GM12801 (cell line): ENCODE measurements around the gene RFXANK.

Experiments used
- TF ChIP-seq, protein P1 (sequence below): IDR thresholded peaks from one replicate; pipeline ENCODE4 v1.5.1; 2011; ENCODE audit warnings: control low read depth; ENCODE audit not compliant: insufficient read length; ENCODE audit errors: extremely low read depth

The RFXANK gene

DNA sequence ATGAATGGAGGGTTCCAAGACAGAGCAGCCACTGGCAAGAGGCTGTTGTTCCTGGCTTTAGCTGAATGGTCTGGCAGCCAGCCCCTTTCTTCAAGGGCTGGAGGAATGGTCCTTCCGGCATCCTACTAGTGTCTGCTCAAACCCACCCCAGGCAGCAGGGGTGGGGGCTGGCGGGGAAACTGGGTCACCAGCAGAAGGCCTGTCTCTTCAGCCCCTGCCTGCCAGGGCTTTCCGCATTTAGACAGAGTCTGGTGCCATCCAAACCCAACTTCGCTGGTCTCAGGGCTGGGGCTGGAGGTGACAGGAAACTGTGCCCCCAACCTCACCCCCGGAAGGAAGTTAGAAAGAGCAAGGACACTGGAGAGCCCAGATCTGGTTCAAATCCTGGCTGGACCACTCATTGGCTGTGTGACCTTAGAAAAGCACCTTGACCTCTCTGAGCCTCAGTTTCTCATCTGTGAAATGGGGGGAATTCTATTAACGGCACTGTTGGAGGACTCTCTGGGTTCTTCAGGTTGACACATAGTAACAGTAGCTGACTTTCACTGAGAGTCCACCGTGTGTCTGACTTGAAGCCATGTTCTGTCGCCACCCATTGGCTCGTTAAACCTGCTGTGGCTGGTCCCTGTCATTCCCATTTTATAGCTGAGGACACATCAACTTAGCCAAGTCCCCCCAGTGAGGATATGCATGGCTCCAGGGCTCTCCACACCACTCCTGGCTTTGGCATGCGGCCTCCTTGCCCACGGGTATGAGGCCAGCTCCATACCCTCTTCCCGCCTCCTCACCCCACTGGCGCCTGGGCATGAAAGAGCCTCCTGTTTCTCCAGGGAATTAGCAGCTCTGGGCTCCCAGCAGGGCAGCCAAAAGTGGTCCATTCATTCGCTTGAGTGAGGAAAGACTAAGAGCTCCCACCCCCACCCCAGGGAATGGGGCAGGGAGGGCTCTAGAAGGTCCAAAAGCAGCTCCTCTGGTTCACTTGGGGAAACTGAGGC lies 13.7 kb downstream of the RFXANK start:
- TF ChIP-seq, protein P1, sequence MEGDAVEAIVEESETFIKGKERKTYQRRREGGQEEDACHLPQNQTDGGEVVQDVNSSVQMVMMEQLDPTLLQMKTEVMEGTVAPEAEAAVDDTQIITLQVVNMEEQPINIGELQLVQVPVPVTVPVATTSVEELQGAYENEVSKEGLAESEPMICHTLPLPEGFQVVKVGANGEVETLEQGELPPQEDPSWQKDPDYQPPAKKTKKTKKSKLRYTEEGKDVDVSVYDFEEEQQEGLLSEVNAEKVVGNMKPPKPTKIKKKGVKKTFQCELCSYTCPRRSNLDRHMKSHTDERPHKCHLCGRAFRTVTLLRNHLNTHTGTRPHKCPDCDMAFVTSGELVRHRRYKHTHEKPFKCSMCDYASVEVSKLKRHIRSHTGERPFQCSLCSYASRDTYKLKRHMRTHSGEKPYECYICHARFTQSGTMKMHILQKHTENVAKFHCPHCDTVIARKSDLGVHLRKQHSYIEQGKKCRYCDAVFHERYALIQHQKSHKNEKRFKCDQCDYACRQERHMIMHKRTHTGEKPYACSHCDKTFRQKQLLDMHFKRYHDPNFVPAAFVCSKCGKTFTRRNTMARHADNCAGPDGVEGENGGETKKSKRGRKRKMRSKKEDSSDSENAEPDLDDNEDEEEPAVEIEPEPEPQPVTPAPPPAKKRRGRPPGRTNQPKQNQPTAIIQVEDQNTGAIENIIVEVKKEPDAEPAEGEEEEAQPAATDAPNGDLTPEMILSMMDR = no peak

DNA sequence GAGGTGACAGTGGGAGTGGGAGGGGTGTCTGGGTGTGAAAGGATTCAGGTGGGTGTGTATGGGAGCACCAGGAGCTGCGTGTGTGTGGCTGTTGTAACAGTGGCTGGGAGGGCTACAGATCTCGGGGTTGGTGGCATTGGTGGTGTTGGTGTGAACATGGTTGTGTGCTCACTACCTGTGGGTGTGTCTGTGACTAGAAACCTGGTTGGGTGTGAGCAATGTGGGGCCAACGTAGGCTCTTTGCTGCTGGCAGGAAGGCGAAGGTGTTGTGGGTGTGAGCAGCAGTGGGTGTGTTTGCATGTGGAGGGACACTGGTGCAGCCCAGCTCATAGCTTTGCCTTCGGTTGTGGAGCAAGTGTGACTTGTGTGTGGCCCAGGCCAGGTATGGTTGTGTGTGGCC lies 14.9 kb downstream of the RFXANK start:
- TF ChIP-seq, protein P1 = no peak

DNA sequence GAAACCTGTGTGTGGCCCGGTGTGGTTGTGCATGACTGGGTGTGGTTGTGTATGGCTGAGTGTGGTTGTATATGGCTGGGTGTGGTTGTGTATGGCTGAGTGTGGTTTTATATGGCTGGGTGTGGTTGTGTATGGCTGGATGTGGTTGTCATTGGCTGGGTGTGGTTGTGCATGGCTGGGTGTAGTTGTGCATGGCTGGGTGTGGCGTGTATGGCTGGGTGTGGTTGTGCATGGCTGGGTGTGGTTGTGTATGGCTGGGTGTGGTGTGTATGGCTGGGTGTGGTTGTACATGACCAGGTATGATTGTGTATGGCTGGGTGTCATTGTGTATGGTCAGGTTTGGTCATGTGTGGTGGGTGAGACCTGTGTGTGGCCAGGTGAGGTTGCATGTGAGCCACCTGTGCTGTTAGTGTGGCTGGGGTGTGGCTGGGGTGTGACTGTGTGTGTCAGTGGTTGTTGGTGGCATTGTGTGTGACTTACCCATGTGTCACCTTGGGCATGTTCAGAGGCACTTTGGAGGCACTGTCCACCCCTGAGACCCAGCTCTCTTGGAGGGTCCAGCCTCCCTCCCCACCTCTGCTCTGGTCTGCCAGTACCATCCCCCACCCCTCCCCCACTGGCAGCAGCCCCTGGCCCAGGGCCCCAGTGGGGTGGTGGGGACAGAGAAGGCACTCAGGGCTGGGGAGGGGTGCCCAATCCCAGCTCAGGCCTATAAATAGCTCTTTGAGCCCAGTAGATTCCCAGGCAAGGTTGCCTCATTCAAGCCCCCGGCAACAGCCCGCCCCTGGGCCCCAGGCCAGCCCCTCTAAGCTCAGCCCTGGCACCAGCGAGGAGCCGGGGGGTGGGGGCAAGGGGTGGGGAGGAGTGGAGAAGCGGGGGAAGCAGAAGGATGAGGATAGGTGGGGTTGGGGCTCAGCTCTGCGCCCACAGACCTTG lies 15.8 kb downstream of the RFXANK start:
- TF ChIP-seq, protein P1 = no peak

DNA sequence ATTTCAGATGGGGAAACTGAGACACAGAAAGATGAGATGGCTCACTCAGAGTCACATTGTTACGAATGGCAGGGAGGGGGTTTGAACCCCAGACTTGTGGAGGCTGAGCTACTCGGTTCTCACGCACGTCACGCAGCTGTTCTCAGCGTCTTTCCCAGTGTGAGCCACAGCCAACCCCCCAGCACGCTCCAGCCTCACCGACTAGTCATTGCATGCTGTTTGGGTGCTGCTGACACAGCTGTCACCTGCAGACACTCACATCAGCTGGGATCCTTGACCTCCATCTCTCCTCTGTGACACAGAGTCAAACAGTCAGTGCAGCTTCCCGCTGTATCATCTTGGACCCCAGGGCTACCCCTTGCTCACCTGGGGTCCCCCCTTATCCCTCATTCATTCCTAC lies 17.3 kb downstream of the RFXANK start:
- TF ChIP-seq, protein P1 = no peak

DNA sequence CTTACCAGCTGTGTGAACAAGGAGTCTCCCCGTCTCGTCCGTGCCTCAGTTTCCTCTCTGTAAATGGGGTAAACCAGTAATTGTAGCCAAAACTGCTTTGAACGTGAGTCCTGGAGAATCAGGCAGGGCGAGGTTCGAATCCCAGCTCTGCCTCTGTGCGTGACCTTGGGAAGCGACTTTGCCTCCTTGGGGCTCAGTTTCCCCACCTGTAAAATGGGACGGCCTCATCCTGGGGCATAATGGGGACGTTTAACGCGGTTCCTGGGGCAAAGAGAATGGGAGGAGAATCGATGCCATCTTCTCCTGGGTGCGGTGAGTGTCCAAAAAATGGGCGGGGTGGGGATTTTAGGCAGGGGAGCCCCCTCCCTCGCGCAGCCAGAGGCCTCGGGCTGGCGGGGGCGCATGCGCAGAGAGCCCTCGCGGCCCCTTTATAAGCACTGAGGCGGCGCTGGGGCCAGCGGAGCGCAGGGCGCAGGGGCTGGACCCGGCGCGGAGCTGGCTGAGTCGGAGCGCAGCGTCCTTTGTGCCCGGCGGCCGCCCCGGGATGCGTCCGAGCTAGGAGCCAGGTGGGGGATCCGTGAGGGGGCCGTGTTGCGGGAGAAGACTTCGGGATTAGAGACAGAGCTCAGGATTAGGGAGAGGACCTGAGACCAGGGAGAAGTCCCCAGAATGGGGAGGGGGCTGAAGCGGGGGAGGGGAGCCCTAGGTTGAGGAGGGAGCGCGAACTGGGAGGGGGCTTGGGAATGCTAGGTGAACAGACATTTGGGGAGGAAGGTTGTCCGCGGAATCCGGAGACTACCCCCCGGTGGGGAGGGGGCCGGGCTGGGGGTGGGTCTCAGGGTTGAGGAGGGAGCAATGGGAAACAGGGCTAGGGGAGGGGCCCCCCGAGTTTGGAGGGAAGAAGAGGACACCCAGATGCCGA lies 19.7 kb downstream of the RFXANK start, which contains the start of gene NCAN:
NCAN (plus strand) TSS at position 460 of the 922 bp plus-strand sequence. CDS start 4,996 bp downstream, outside the sequence.
- TF ChIP-seq, protein P1 = no peak

DNA sequence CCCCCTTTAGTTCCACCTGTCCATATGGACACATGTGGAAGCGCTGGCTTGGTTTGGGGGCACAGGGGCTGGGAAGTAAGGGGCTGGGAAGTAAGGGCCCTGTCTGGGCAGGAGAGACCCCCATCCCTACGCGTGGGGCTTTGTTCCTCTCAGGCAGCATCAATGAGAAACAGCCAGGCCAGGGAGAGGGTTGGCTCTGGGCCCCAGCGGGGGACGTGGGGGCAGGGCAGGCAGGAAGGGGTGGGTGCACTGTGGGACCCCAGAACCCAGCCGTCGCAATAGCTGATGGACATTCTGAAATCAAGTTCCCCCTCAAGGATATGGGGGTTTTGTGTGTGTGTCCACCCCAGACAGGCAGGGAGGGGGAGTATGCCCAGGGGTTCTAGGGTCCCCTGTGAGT lies 20.9 kb downstream of the RFXANK start:
- TF ChIP-seq, protein P1 = no peak
